ENCODE results near the gene LAMA2. TPM values are rescaled to one million over a fixed set of nuclear protein-coding genes. Genes with fewer than 3 reads are reported as not detected.

Gene LAMA2
- total and polyA plus RNA-seq, 2 of the 13 experiments (the other 11 are each of a cell fraction or from before 2014, with no cell fraction given), result 0.11 to 0.28 TPM

GRCh38 chr6:129490521-129491255 lies 607.8 kb downstream of the LAMA2 start:
- TSS peak; percentile 89 for BruUV-seq (replicated peaks)
- no peak overlapping the region for H3K27ac ChIP-seq (ENCODE audit: extremely low read length, insufficient read depth, low read length)
- no peaks in the 10 kb centered on the region for H3K9me3 ChIP-seq (ENCODE audit: low read length)
- H3K79me2 ChIP-seq (ENCODE audit: insufficient read depth, low read length), result no peaks in the 10 kb centered on the region
- no peaks in the 10 kb centered on the region for H3K36me3 ChIP-seq (replicated peaks in 1 of 2; ENCODE audit: control insufficient read depth in 1 of 2, insufficient read depth in 2 of 2, low read length in 2 of 2)
- DNase-seq (ENCODE audit: low spot score) (peak; percentile 43), FAIRE-seq (peak; percentile 8), ATAC-seq (peak; percentile 63)
- no peaks in the 10 kb centered on the region for H4K20me1 ChIP-seq (ENCODE audit: insufficient read depth, low read length)
- H3K4me2 ChIP-seq (ENCODE audit: low read depth, low read length), result peak overlapping the region; percentile 69
- peak overlapping the region; percentile 32 to 43 (median 37); a peak in 4 of 6 replicates for H3K4me3 ChIP-seq (replicated peaks in 1 of 3; ENCODE audit: insufficient read depth in 1 of 3, low read depth in 2 of 3, low read length in 3 of 3)
- ChIA-PET POLR2A (interaction anchor here (2.0 kb wide), 1 partner anchor 11 kb away, joined by 7 read pairs; no protein-coding TSS in a partner anchor), CTCF (ENCODE audit: low intra/inter-chr PET ratio, low total read pairs) (no interaction called here)
- H3K27me3 ChIP-seq (ENCODE audit: control insufficient read depth in 1 of 2, insufficient read depth in 2 of 2, low read length in 2 of 2), result no peaks in the 10 kb centered on the region
- peak overlapping the region; percentile 67 for H2AFZ ChIP-seq (ENCODE audit: low read length)
- H3K9ac ChIP-seq (ENCODE audit: insufficient read depth, low read depth, low read length), result peak overlapping the region; percentile 10; the same call in 1 of the 2 replicates
- in situ Hi-C loops (cut with HindIII; ENCODE audit: extremely low pct_ligation_motif_present, low pct_unique_long_range_greater_than_20kb) (loop anchor here (25.0 kb wide), 1 partner anchor 447 kb away; no protein-coding TSS in a partner anchor), intact Hi-C loops (cut with micrococcal nuclease; ENCODE audit: unreplicated experiment) (no loop called here)
- peaks cover 16% of the 10 kb centered on the region for H3K4me1 ChIP-seq (ENCODE audit: insufficient read depth, low read length)
- WGBS (ENCODE audit: low lambda C conversion rate), result 30% methylated on average over 9 of the region's 9 CpGs
- TF ChIP-seq GABPA (IDR thresholded peaks at IDR 0.05; ENCODE audit: low read depth, low read length), result no peak
- TF ChIP-seq GABPA (CRISPR knock-in tag; IDR thresholded peaks at IDR 0.05; ENCODE audit: low read depth), result peak; percentile 49; the same call in 1 of the 2 replicates
- TF ChIP-seq ZBTB20 (CRISPR knock-in tag; IDR thresholded peaks at IDR 0.05; ENCODE audit: borderline replicate concordance, low read depth), result no peak
- TF ChIP-seq ZNF776 (CRISPR knock-in tag; IDR thresholded peaks at IDR 0.05), result no peak
- 0 out of 2 replicates have a peak, but pooled peaks have one; percentile 15 for TF ChIP-seq LCORL (IDR thresholded peaks at IDR 0.05)
- TF ChIP-seq LCORL (CRISPR knock-in tag; IDR thresholded peaks at IDR 0.05), result no peak
- TF ChIP-seq FOSL2 (CRISPR knock-in tag; IDR thresholded peaks at IDR 0.05), result peak; percentile 76
- TF ChIP-seq EP300 (IDR thresholded peaks at IDR 0.05; ENCODE audit: low read depth in 2 of 2, low read length in 2 of 2), result peak in 1 of 2 experiments; percentile 42; a peak in 1 of 4 replicates
- TF ChIP-seq EP300 (CRISPR knock-in tag; IDR thresholded peaks at IDR 0.05; ENCODE audit: borderline replicate concordance), result no peak
- no peak for TF ChIP-seq SIX1 (CRISPR knock-in tag; IDR thresholded peaks at IDR 0.05; ENCODE audit: borderline replicate concordance)
- TF ChIP-seq KAT8 (CRISPR knock-in tag; IDR thresholded peaks at IDR 0.05), result 0 out of 2 replicates have a peak, but pooled peaks have one; percentile 18
- 0 out of 2 replicates have a peak, but pooled peaks have one; percentile 21 for TF ChIP-seq MIER3 (CRISPR knock-in tag; IDR thresholded peaks at IDR 0.05; ENCODE audit: borderline replicate concordance)
- no peak for TF ChIP-seq FOXM1 (CRISPR knock-in tag; IDR thresholded peaks at IDR 0.05)
- 0 out of 2 replicates have a peak, but pooled peaks have one; percentile 12 for TF ChIP-seq CREM (IDR thresholded peaks at IDR 0.05)
- no peak for TF ChIP-seq CREM (CRISPR knock-in tag; IDR thresholded peaks at IDR 0.05)
- TF ChIP-seq ELF1 (CRISPR knock-in tag; IDR thresholded peaks at IDR 0.05), result peak; percentile 87
- TF ChIP-seq FOXA3 (CRISPR knock-in tag; IDR thresholded peaks at IDR 0.05), result no peak
- no peak for TF ChIP-seq E2F1 (CRISPR knock-in tag; IDR thresholded peaks at IDR 0.05)
- TF ChIP-seq PATZ1 (CRISPR knock-in tag; IDR thresholded peaks at IDR 0.05), result 0 out of 2 replicates have a peak, but pooled peaks have one; percentile 14
- TF ChIP-seq CBFB (CRISPR knock-in tag; IDR thresholded peaks at IDR 0.05), result no peak
- peak; percentile 44; the same call in 1 of the 2 replicates for TF ChIP-seq ELF3 (CRISPR knock-in tag; IDR thresholded peaks at IDR 0.05)

Data from HepG2 (cell line).